GM23338 (cell line): Measurements from ENCODE around the gene PKP3. TPM values are rescaled to one million over a fixed set of nuclear protein-coding genes. Genes with fewer than 3 reads are reported as not detected.

Experiments
- ATAC-seq: fragments of 200-7000 bp; cut with Tn5 transposase; 3 replicates; pipeline ENCODE4 v1.9.1; 2020
- DNase-seq: peaks from one replicate; pipeline ENCODE4 v3.0.0-alpha.2; 2015; ENCODE audit warnings: low spot score
- H2AFZ ChIP-seq: fragments of 200-600 bp; sonication (generic); 2 replicates; pipeline ENCODE4 v1.8.0; 2016; ENCODE audit warnings: antibody characterized with exemption, mild to moderate bottlenecking, moderate library complexity
- H3F3A ChIP-seq: fragments of 200-600 bp; sonication (generic); replicated peaks from 2 replicates; pipeline ENCODE4 v1.8.0; 2017; ENCODE audit warnings: antibody characterized with exemption, mixed run types, low read depth
- H3K27ac ChIP-seq: fragments of 200-600 bp; sonication (generic); 2 replicates; pipeline ENCODE4 v1.6.1; 2016; ENCODE audit warnings: low read depth
- H3K27me3 ChIP-seq: fragments of 200-600 bp; sonication (generic); 2 replicates; pipeline ENCODE4 v1.8.0; 2016; ENCODE audit warnings: mild to moderate bottlenecking, mixed run types, moderate library complexity; ENCODE audit not compliant: insufficient read depth
- H3K36me3 ChIP-seq: fragments of 200-600 bp; sonication (generic); 2 replicates; pipeline ENCODE4 v1.8.0; 2016; ENCODE audit warnings: mild to moderate bottlenecking; ENCODE audit not compliant: insufficient read depth
- H3K4me1 ChIP-seq: fragments of 200-600 bp; sonication (generic); 2 replicates; pipeline ENCODE4 v1.8.0; 2016; ENCODE audit warnings: mild to moderate bottlenecking, moderate library complexity; ENCODE audit not compliant: insufficient read depth
- H3K4me2 ChIP-seq: fragments of 200-600 bp; sonication (generic); 2 replicates; pipeline ENCODE4 v1.7.1; 2017; ENCODE audit warnings: mixed run types
- H3K4me3 ChIP-seq: fragments of 200-600 bp; sonication (generic); 2 replicates; pipeline ENCODE4 v1.6.1; 2016; ENCODE audit warnings: mixed run types
- H3K79me2 ChIP-seq: fragments of 200-600 bp; sonication (generic); replicated peaks from 2 replicates; pipeline ENCODE4 v1.8.0; 2017; ENCODE audit warnings: mild to moderate bottlenecking; ENCODE audit not compliant: insufficient read depth
- H3K9me2 ChIP-seq: fragments of 200-600 bp; sonication (generic); 2 replicates; pipeline ENCODE4 v1.8.0; 2017; ENCODE audit not compliant: insufficient read depth
- H4K20me1 ChIP-seq: fragments of 200-600 bp; sonication (generic); replicated peaks from 2 replicates; pipeline ENCODE4 v1.8.0; 2017; ENCODE audit warnings: mild to moderate bottlenecking; ENCODE audit not compliant: insufficient read depth
- H3K27ac Mint-ChIP-seq: 2 replicates; pipeline ENCODE4 v1.8.0; 2020; ENCODE audit warnings: inconsistent platforms, mild to moderate bottlenecking, moderate library complexity, mixed read lengths
- H3K27me3 Mint-ChIP-seq: 3 replicates; pipeline ENCODE4 v1.8.0; 2022; ENCODE audit warnings: low read depth, mild to moderate bottlenecking, moderate library complexity, mixed read lengths, inconsistent platforms; ENCODE audit not compliant: insufficient read depth, poor library complexity
- H3K36me3 Mint-ChIP-seq: 3 replicates; pipeline ENCODE4 v1.8.0; 2021; ENCODE audit warnings: low read depth, mild to moderate bottlenecking, inconsistent platforms, moderate library complexity, mixed read lengths
- H3K4me1 Mint-ChIP-seq: 3 replicates; pipeline ENCODE4 v1.8.0; 2020; ENCODE audit warnings: mild to moderate bottlenecking, inconsistent platforms, mixed read lengths
- H3K4me3 Mint-ChIP-seq: 3 replicates; pipeline ENCODE4 v1.8.0; 2021; ENCODE audit warnings: moderate library complexity, mild to moderate bottlenecking, inconsistent platforms, mixed read lengths
- H3K9me3 Mint-ChIP-seq: 3 replicates; pipeline ENCODE4 v1.8.0; 2020; ENCODE audit warnings: moderate library complexity, mild to moderate bottlenecking, inconsistent platforms, mixed read lengths
- EZH2 ChIP-seq: fragments of 200-600 bp; sonication (generic); IDR thresholded peaks from one replicate; pipeline ENCODE4 v1.8.0; 2017; ENCODE audit warnings: antibody characterized with exemption, mild to moderate bottlenecking, low read depth; ENCODE audit not compliant: unreplicated experiment
- EZH2phosphoT487 ChIP-seq: fragments of 200-600 bp; sonication (generic); IDR thresholded peaks from one replicate; pipeline ENCODE4 v1.8.1; 2018; ENCODE audit warnings: antibody characterized with exemption; ENCODE audit not compliant: unreplicated experiment
- JUNB ChIP-seq: IDR thresholded peaks from one replicate; pipeline ENCODE4 v1.6.1; 2016; ENCODE audit warnings: antibody characterized with exemption; ENCODE audit not compliant: unreplicated experiment
- polyA plus RNA-seq: library from polyadenylated mRNA; unstranded; fragments of >200 nt; fragmentation: Nextera tagmentation; extraction: Ambion mirVana; gene quantifications from 2 replicates; pipeline ENCODE4 v1.2.1, GENCODE V29; 2016
- total RNA-seq: library from RNA; depleted of rRNA; stranded (reverse); fragments of >200 nt; shearing (Covaris generic); gene quantifications from 2 replicates; pipeline ENCODE4 v1.2.3, GENCODE V29; 2014
- TF ChIP-seq, protein P1 (sequence below): IDR thresholded peaks from one replicate; pipeline ENCODE4 v1.6.1; 2018; ENCODE audit warnings: antibody characterized with exemption; ENCODE audit not compliant: unreplicated experiment
- TF ChIP-seq, protein P2 (sequence below), 2 experiments: fragments of 200-600 bp in 1 of 2; sonication (generic) in 1 of 2; conservative IDR thresholded peaks; 2 replicates each; pipeline versions ENCODE4 v1.5.1 to v1.6.1; 2016 to 2017; ENCODE audit warnings: antibody characterized with exemption in 2 of 2, low read depth in 2 of 2, mild to moderate bottlenecking in 2 of 2, moderate library complexity in 1 of 2

The PKP3 gene
- total and polyA plus RNA-seq, 2 experiments from 2014 or later, result 7.2 to 23.0 TPM

DNA sequence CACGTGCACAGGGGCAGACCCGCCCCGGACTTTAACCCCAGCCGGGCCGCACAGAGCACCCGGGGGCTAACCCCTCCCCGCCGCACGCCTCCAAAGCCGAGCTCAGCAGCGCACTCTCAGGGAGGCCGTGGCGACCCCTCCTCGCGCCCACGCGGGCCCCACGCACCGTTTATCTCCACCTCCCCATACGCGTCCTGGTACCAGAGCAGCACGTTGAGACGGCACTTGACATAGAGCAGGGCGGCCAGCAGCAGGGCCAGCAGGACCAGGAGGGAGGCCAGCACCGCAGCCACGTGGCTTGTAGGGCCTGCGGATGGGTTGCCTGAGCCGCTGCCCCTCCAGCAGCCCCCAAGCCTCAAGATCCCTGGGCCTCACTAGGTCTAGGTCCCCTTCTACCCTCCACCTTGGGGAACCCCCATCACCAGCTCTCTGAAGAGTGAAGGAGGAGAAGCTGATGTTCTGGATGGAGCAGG, 13.7 kb downstream of the PKP3 start:
- H3K9me3 Mint-ChIP-seq, result peaks cover 10% of the 10 kb centered on the region; the same call in 2 of the 3 replicates
- TF ChIP-seq JUNB (no peak), EZH2 (no peak)
- TF ChIP-seq, protein P1, sequence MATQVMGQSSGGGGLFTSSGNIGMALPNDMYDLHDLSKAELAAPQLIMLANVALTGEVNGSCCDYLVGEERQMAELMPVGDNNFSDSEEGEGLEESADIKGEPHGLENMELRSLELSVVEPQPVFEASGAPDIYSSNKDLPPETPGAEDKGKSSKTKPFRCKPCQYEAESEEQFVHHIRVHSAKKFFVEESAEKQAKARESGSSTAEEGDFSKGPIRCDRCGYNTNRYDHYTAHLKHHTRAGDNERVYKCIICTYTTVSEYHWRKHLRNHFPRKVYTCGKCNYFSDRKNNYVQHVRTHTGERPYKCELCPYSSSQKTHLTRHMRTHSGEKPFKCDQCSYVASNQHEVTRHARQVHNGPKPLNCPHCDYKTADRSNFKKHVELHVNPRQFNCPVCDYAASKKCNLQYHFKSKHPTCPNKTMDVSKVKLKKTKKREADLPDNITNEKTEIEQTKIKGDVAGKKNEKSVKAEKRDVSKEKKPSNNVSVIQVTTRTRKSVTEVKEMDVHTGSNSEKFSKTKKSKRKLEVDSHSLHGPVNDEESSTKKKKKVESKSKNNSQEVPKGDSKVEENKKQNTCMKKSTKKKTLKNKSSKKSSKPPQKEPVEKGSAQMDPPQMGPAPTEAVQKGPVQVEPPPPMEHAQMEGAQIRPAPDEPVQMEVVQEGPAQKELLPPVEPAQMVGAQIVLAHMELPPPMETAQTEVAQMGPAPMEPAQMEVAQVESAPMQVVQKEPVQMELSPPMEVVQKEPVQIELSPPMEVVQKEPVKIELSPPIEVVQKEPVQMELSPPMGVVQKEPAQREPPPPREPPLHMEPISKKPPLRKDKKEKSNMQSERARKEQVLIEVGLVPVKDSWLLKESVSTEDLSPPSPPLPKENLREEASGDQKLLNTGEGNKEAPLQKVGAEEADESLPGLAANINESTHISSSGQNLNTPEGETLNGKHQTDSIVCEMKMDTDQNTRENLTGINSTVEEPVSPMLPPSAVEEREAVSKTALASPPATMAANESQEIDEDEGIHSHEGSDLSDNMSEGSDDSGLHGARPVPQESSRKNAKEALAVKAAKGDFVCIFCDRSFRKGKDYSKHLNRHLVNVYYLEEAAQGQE, result no peak
- H3K4me1 Mint-ChIP-seq, result no peaks in the 10 kb centered on the region; the same call in 2 of the 3 replicates
- H3K4me3 Mint-ChIP-seq, result no peak overlapping the region; the same call in 2 of the 3 replicates
- Histone ChIP-seq H3K4me3 (peak overlapping the region; percentile 44; the same call in 1 of the 2 replicates), H4K20me1 (no peaks in the 10 kb centered on the region; the same call in 1 of the 2 replicates), H2AFZ (no peak overlapping the region), H3K79me2 (no peaks in the 10 kb centered on the region), H3K9me2 (no peaks in the 10 kb centered on the region), H3K27me3 (no peaks in the 10 kb centered on the region), H3K27ac (no peak overlapping the region), H3K4me1 (no peaks in the 10 kb centered on the region), H3K36me3 (no peaks in the 10 kb centered on the region), H3F3A (no peaks in the 10 kb centered on the region), H3K4me2 (peak overlapping the region; percentile 51)
- H3K27me3 Mint-ChIP-seq, result peaks cover 8% of the 10 kb centered on the region
- no peaks in the 10 kb centered on the region; the same call in 2 of the 3 replicates for H3K36me3 Mint-ChIP-seq
- ATAC-seq (peak; percentile 13), DNase-seq (no peak)
- no peak overlapping the region for H3K27ac Mint-ChIP-seq

DNA sequence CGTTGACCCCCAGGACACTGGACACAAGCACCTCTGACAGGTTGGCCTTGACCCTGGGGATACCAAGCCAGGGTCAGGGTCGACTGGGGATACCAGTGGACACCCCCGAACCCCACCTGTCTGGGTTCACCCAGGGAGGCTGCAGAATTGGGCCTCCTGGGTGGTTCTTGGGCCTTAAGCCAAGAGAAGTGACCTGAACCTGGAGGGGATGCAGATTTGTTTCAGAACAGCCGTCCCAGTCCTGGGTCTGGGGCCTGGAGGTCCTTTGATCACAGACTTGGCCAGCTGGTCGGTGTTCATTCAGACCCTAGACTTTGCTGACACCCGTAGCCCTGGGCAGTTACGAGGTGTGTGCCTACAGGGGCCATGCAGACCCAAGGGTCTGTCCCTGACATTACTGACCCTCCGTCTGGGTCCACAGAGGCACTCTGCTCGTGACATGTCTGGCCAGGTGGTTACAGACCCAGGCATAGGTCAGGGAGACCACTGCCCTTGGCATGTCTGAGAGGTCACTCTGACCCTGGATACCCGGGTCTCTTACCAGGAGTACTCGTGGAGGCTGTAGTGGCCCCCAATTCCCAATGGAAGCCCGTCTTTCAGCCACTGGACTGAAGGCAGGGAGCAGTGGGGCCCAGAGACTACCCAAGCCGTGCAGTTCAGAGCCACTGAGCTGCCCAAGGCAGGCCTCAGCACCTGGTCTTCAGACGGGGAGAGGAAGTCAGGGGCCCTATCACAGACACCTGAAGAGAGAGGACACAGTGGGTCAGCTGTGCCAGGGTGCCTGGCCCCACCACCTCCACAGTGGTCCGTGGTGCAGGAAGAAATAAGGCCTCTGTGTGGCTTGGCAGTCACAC, 14.4 kb downstream of the PKP3 start:
- DNase-seq, result no peak
- Mint-ChIP-seq H3K27ac (no peak overlapping the region), H3K4me1 (no peaks in the 10 kb centered on the region; the same call in 2 of the 3 replicates), H3K27me3 (peaks cover 12% of the 10 kb centered on the region), H3K4me3 (no peak overlapping the region), H3K36me3 (no peaks in the 10 kb centered on the region; the same call in 2 of the 3 replicates), H3K9me3 (peaks cover 9% of the 10 kb centered on the region; the same call in 2 of the 3 replicates)
- no peaks in the 10 kb centered on the region for H3K36me3 ChIP-seq
- H3K79me2 ChIP-seq, result 0 out of 2 replicates have a peak, but pooled peaks cover 2% of the 10 kb centered on the region
- H3K27ac ChIP-seq, result no peak overlapping the region
- no peak overlapping the region for H2AFZ ChIP-seq
- H3F3A ChIP-seq, result no peaks in the 10 kb centered on the region
- H3K4me1 ChIP-seq, result no peaks in the 10 kb centered on the region
- no peak overlapping the region for H3K4me3 ChIP-seq
- H3K27me3 ChIP-seq, result no peaks in the 10 kb centered on the region
- no peak overlapping the region for H3K4me2 ChIP-seq
- no peak for ATAC-seq
- H4K20me1 ChIP-seq, result no peaks in the 10 kb centered on the region; the same call in 1 of the 2 replicates
- no peaks in the 10 kb centered on the region for H3K9me2 ChIP-seq
- TF ChIP-seq EZH2 (no peak), EZH2phosphoT487 (no peak)
- TF ChIP-seq, protein P2, sequence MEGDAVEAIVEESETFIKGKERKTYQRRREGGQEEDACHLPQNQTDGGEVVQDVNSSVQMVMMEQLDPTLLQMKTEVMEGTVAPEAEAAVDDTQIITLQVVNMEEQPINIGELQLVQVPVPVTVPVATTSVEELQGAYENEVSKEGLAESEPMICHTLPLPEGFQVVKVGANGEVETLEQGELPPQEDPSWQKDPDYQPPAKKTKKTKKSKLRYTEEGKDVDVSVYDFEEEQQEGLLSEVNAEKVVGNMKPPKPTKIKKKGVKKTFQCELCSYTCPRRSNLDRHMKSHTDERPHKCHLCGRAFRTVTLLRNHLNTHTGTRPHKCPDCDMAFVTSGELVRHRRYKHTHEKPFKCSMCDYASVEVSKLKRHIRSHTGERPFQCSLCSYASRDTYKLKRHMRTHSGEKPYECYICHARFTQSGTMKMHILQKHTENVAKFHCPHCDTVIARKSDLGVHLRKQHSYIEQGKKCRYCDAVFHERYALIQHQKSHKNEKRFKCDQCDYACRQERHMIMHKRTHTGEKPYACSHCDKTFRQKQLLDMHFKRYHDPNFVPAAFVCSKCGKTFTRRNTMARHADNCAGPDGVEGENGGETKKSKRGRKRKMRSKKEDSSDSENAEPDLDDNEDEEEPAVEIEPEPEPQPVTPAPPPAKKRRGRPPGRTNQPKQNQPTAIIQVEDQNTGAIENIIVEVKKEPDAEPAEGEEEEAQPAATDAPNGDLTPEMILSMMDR (conservative IDR thresholded peaks at IDR 0.05; ENCODE audit: low read depth in 2 of 2), result no peak
- TF ChIP-seq, protein P1, result no peak
